HFF-Myc (cell line): ENCODE results near the gene EPHA1.

ENCODE experiments used
- DNase-seq: peaks from one replicate; pipeline ENCODE4 v3.0.0-alpha.2; 2011; ENCODE audit warnings: low read depth; ENCODE audit errors: extremely low read depth
- H3K4me3 ChIP-seq: replicated peaks from 2 replicates; pipeline ENCODE4 v1.5.1; 2011; ENCODE audit warnings: low read depth, mild to moderate bottlenecking, control low read depth, low read length
- CTCF ChIP-seq: IDR thresholded peaks from 2 replicates; pipeline ENCODE4 v1.5.1; 2012; ENCODE audit warnings: mild to moderate bottlenecking, low read depth, low read length, control low read depth; ENCODE audit errors: missing control alignments

The EPHA1 gene

GRCh38 chr7:143352531-143353002 is 56.1 kb downstream of the EPHA1 start:
- DNase-seq = no peak
- TF ChIP-seq CTCF = no peak
- no peak overlapping the region for H3K4me3 ChIP-seq

GRCh38 chr7:143351574-143351973 is 57.1 kb downstream of the EPHA1 start:
- no peak for TF ChIP-seq CTCF
- no peak overlapping the region for H3K4me3 ChIP-seq
- no peak for DNase-seq

- no peak for TF ChIP-seq CTCF
- no peak for DNase-seq
- no peak overlapping the region for H3K4me3 ChIP-seq
Measured at GRCh38 chr7:143351060-143351459, 57.6 kb downstream of the EPHA1 start.

GRCh38 chr7:143347950-143348349 is 60.7 kb downstream of the EPHA1 start:
- TF ChIP-seq CTCF = no peak
- no peak for DNase-seq
- no peak overlapping the region for H3K4me3 ChIP-seq

GRCh38 chr7:143346018-143346417 is 62.6 kb downstream of the EPHA1 start:
- no peak for TF ChIP-seq CTCF
- no peak overlapping the region for H3K4me3 ChIP-seq
- no peak for DNase-seq

- H3K4me3 ChIP-seq = no peak overlapping the region
- peak; percentile 19 for DNase-seq
Measured at GRCh38 chr7:143345428-143345900, 63.2 kb downstream of the EPHA1 start.

More at GRCh38 chr7:143345428-143345900, 63.2 kb downstream of the EPHA1 start:
- peak; percentile 62 for TF ChIP-seq CTCF
